GM12891 (cell line): ENCODE results near the gene PLPP2.

ENCODE experiments used
- POLR2A ChIP-seq: IDR thresholded peaks from 2 replicates; pipeline ENCODE4 v1.6.1; 2011; ENCODE audit warnings: low read depth, low read length, control low read depth
- TAF1 ChIP-seq: IDR thresholded peaks from 2 replicates; pipeline ENCODE4 v1.6.1; 2011; ENCODE audit warnings: low read depth, low read length, control low read depth

GRCh38 chr19:306151-306900, 15.1 kb upstream of the PLPP2 start:
- TF ChIP-seq POLR2A (no peak), TAF1 (no peak)
